HEK293 (cell line): Measurements from ENCODE around the gene RAB40C.

Experiments
- CTCF ChIA-PET: fragments of 350-600 bp; formaldehyde crosslinking; extraction: SDS; loops from one replicate; lab custom pipeline; 2021; ENCODE audit warnings: antibody characterized with exemption; lab: Yijun Ruan, JAX
- POLR2A ChIA-PET: fragments of 300-600 bp; formaldehyde crosslinking; extraction: SDS; loops from one replicate; lab custom pipeline; 2020; ENCODE audit warnings: antibody characterized with exemption, inconsistent platforms; lab: Yijun Ruan, JAX
- H3K27ac ChIP-seq: fragments of 200-500 bp; sonication (Bioruptor generic); 2 replicates; pipeline ENCODE4 v1.5.1; 2014; ENCODE audit warnings: low read depth, low read length, control low read depth, inconsistent platforms; ENCODE audit errors: extremely low read depth
- H3K36me3 ChIP-seq, 2 experiments: fragments of 200-500 bp in 1 of 2; sonication (Bioruptor generic) in 1 of 2; 1 replicate in 1 of 2; 2 replicates in 1 of 2; pipeline ENCODE4 v1.5.1; 2014 to 2017; ENCODE audit warnings: inconsistent platforms in 2 of 2, low read length in 2 of 2; ENCODE audit not compliant: control insufficient read depth in 2 of 2, insufficient read depth in 1 of 2
- H3K4me1 ChIP-seq: fragments of 200-500 bp; sonication (Bioruptor generic); 2 replicates; pipeline ENCODE4 v1.5.1; 2014; ENCODE audit warnings: mild to moderate bottlenecking, low read length, inconsistent platforms; ENCODE audit not compliant: control insufficient read depth, insufficient read depth
- H3K4me3 ChIP-seq: 2 replicates; pipeline ENCODE4 v1.5.1; 2011; ENCODE audit warnings: low read depth, mild to moderate bottlenecking, control low read depth, low read length, moderate library complexity
- H3K9me3 ChIP-seq: fragments of 200-500 bp; sonication (Bioruptor generic); 2 replicates; pipeline ENCODE4 v1.5.1; 2014; ENCODE audit warnings: low read depth, low read length, inconsistent platforms; ENCODE audit not compliant: control insufficient read depth, insufficient read depth
- AEBP2 ChIP-seq: fragments of 450-650 bp; formaldehyde crosslinking; IDR thresholded peaks from 2 replicates; pipeline ENCODE4 v1.5.1; 2016; ENCODE audit warnings: missing biosample characterization, missing genetic modification characterization, borderline replicate concordance
- BCL11A ChIP-seq: fragments of 450-650 bp; formaldehyde crosslinking; IDR thresholded peaks from 2 replicates; pipeline ENCODE4 v1.5.1; 2016; ENCODE audit warnings: low read depth, missing biosample characterization, missing genetic modification characterization
- BCL11B ChIP-seq: fragments of 450-650 bp; formaldehyde crosslinking; IDR thresholded peaks from 2 replicates; pipeline ENCODE4 v1.5.1; 2016; ENCODE audit warnings: low read depth, missing biosample characterization, missing genetic modification characterization
- GLIS1 ChIP-seq: fragments of 450-650 bp; formaldehyde crosslinking; IDR thresholded peaks from 2 replicates; pipeline ENCODE4 v1.5.1; 2016; ENCODE audit warnings: missing biosample characterization, missing genetic modification characterization
- GLIS2 ChIP-seq: fragments of 450-650 bp; formaldehyde crosslinking; IDR thresholded peaks from 2 replicates; pipeline ENCODE4 v1.5.1; 2016; ENCODE audit warnings: missing biosample characterization, missing genetic modification characterization
- HIC1 ChIP-seq: fragments of 450-650 bp; formaldehyde crosslinking; IDR thresholded peaks from 2 replicates; pipeline ENCODE4 v1.5.1; 2016; ENCODE audit warnings: missing biosample characterization, missing genetic modification characterization
- KLF10 ChIP-seq: fragments of 450-650 bp; IDR thresholded peaks from 2 replicates; pipeline ENCODE4 v1.5.1; 2018; ENCODE audit warnings: missing biosample characterization, mild to moderate bottlenecking, missing genetic modification characterization
- KLF9 ChIP-seq: fragments of 450-650 bp; formaldehyde crosslinking; IDR thresholded peaks from 2 replicates; pipeline ENCODE4 v1.5.1; 2016; ENCODE audit warnings: missing biosample characterization, missing genetic modification characterization, low read depth
- REPIN1 ChIP-seq: fragments of 450-650 bp; formaldehyde crosslinking; IDR thresholded peaks from 2 replicates; pipeline ENCODE4 v1.5.1; 2017; ENCODE audit warnings: missing biosample characterization, missing genetic modification characterization, low read depth
- TCF7L2 ChIP-seq: IDR thresholded peaks from 2 replicates; pipeline ENCODE4 v1.6.1; 2011; ENCODE audit warnings: low read depth, mild to moderate bottlenecking, inconsistent platforms, low read length, moderate library complexity, borderline replicate concordance
- ZBTB26 ChIP-seq: fragments of 450-650 bp; formaldehyde crosslinking; optimal IDR thresholded peaks from 2 replicates; pipeline ENCODE3; 2016; ENCODE audit warnings: missing biosample characterization, mild to moderate bottlenecking, missing genetic modification characterization
- ZBTB49 ChIP-seq: fragments of 450-650 bp; formaldehyde crosslinking; IDR thresholded peaks from 2 replicates; pipeline ENCODE4 v1.5.1; 2016; ENCODE audit warnings: missing biosample characterization, missing genetic modification characterization, low read depth
- ZBTB7A ChIP-seq: fragments of 450-650 bp; formaldehyde crosslinking; IDR thresholded peaks from 2 replicates; pipeline ENCODE4 v1.5.1; 2016; ENCODE audit warnings: low read depth, missing biosample characterization, missing genetic modification characterization
- ZNF174 ChIP-seq: fragments of 450-650 bp; formaldehyde crosslinking; IDR thresholded peaks from 2 replicates; pipeline ENCODE4 v1.5.0; 2017; ENCODE audit warnings: missing biosample characterization, mild to moderate bottlenecking, missing genetic modification characterization
- ZNF239 ChIP-seq: fragments of 450-650 bp; formaldehyde crosslinking; IDR thresholded peaks from 2 replicates; pipeline ENCODE4 v1.5.1; 2016; ENCODE audit warnings: missing biosample characterization, missing genetic modification characterization
- ZNF341 ChIP-seq: fragments of 450-650 bp; formaldehyde crosslinking; IDR thresholded peaks from 2 replicates; pipeline ENCODE4; 2016; ENCODE audit warnings: low read depth, missing biosample characterization, missing genetic modification characterization
- ZNF366 ChIP-seq: fragments of 450-650 bp; formaldehyde crosslinking; conservative IDR thresholded peaks from 2 replicates; pipeline ENCODE4 v1.5.1; 2016; ENCODE audit warnings: missing biosample characterization, missing genetic modification characterization
- ZNF449 ChIP-seq: fragments of 450-650 bp; formaldehyde crosslinking; IDR thresholded peaks from 2 replicates; pipeline ENCODE4 v1.5.1; 2017; ENCODE audit warnings: missing biosample characterization, mild to moderate bottlenecking, missing genetic modification characterization, moderate library complexity
- ZNF600 ChIP-seq: fragments of 450-650 bp; formaldehyde crosslinking; IDR thresholded peaks from 2 replicates; pipeline ENCODE4 v1.5.1; 2016; ENCODE audit warnings: missing biosample characterization, missing genetic modification characterization
- ZNF830 ChIP-seq: fragments of 450-650 bp; IDR thresholded peaks from 2 replicates; pipeline ENCODE4 v1.5.0; 2018; ENCODE audit warnings: missing biosample characterization, missing genetic modification characterization, low read depth, mild to moderate bottlenecking, moderate library complexity

RAB40C gene

GRCh38 chr16:674968-675883 is 85.4 kb downstream of the RAB40C start, which contains the start of gene RHBDL1 (continued):
- TF ChIP-seq ZNF341 (tag by site-specific recombination) (peak; percentile 21; the same call in 1 of the 2 replicates), KLF9 (tag by site-specific recombination) (peak; percentile 75), KLF10 (peak; percentile 63), HIC1 (peak; percentile 62), ZNF174 (tag by site-specific recombination) (no peak), ZBTB7A (tag by site-specific recombination) (peak; percentile 41; the same call in 1 of the 2 replicates), ZBTB49 (tag by site-specific recombination) (no peak), GLIS1 (tag by site-specific recombination) (peak; percentile 37), REPIN1 (tag by site-specific recombination) (no peak), GLIS2 (tag by site-specific recombination) (0 out of 2 replicates have a peak, but pooled peaks have one; percentile 10), ZNF830 (no peak), AEBP2 (no peak), ZNF366 (no peak), ZBTB26 (tag by site-specific recombination) (no peak), ZNF600 (tag by site-specific recombination) (0 out of 2 replicates have a peak, but pooled peaks have one; percentile 32)

- ChIA-PET POLR2A (interaction anchor here (0.7 to 2.6 kb wide), 8 partner anchors 8 to 289 kb away, joined by 3 to 10 read pairs (median 5); partner anchors contain the start of genes JMJD8, METTL26, RHOT2 and WDR24), CTCF (interaction anchor here (0.6 to 1.1 kb wide), 3 partner anchors 9 to 98 kb away, joined by 3 to 6 read pairs (median 4); no protein-coding TSS in a partner anchor)
- Histone ChIP-seq H3K4me1 (peaks cover 5% of the 10 kb centered on the region; the same call in 1 of the 2 replicates), H3K27ac (no peak overlapping the region), H3K9me3 (no peaks in the 10 kb centered on the region), H3K4me3 (no peak overlapping the region), H3K36me3 (peaks cover 0 to 44% of the 10 kb centered on the region in 2 experiments; a peak in 1 of 3 replicates)
- TF ChIP-seq BCL11A (peak; percentile 67; the same call in 1 of the 2 replicates), ZNF449 (tag by site-specific recombination) (no peak), BCL11B (peak; percentile 75; the same call in 1 of the 2 replicates), TCF7L2 (no peak), ZNF239 (tag by site-specific recombination) (no peak), HIC1 (peak; percentile 69)
Measured at GRCh38 chr16:675884-676564, 86.2 kb downstream of the RAB40C start.
